Activated CD8-positive, alpha-beta memory T cell treated with anti-CD3 and anti-CD28 coated beads, Interleukin-2, amount 50 U/mL, for 1 hour (primary cell): Measurements from ENCODE around the gene EAF1.
"Not testable (repeated sequence)": the region's sequence is repeated elsewhere in the genome, so short reads cannot be mapped to it uniquely, and the experiment has no call there.

Experiments used
- DNase-seq: peaks from one replicate; pipeline ENCODE4 v3.0.0-alpha.2; 2020; ENCODE audit errors: extremely low read depth

EAF1 gene

DNA sequence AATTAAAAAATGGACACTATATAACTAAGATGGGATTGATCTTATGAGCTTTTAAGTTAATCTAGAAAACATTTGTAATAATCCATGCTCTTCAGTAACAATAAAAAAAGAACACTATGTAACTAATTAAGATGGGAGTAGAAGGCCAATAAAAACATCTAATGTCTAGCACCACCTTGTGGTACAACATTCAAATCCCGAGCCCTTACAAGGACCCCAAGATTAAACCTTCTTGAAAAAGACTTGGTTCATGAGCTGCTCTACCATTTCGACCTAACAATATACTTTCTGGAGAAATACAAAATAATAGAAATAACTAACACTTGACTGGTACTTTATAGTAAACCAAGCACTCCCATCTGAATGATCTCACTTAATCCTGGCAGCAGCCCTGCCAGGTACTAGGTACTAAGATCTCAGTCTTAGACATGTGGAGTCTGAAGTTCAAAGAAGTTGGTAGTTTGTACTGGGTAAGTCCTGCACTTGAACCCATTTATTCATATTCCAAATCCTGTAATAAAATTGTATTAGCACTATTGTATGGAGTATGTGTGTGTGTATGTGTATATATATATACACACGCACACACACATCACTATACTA lies 21.8 kb upstream of the EAF1 start:
- no peak for DNase-seq

DNA sequence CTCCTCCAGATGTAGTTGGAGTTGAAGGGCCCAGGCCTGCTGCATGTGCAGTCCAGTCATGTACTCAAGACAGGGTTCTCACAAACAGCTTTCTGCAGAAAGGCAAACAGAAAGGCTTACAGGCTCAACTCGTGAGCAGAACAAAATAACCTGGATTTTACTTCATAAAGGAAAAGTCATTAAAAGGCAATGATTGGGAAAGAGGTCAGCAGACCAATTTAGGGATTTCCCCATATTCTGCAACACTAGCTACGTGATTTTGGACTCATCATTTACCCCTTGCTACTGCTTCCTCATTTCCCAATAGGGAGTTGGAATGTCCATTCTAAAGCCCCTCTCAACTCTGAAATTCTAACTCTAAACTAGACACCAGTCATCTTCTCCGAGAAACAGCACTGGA lies 18.2 kb upstream of the EAF1 start:
- DNase-seq = no peak

DNA sequence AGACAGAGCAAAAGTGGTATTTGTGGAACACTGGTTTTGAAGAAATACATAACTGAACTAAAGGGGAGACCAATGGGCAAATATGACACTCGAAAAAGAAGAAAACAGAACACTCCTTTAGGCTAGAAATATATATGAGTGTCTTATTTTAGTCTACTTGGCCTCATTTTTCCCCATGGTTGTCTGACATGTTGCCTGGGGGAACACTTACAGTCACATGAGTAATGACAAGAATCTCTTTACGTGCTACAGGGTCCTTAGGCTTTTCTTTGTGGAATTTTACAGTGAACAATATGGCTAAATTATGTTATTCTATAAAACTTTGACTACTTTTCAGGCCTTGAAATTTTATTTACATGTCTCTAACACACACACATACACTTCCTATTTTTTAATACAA lies 17.6 kb upstream of the EAF1 start:
- DNase-seq = no peak

DNA sequence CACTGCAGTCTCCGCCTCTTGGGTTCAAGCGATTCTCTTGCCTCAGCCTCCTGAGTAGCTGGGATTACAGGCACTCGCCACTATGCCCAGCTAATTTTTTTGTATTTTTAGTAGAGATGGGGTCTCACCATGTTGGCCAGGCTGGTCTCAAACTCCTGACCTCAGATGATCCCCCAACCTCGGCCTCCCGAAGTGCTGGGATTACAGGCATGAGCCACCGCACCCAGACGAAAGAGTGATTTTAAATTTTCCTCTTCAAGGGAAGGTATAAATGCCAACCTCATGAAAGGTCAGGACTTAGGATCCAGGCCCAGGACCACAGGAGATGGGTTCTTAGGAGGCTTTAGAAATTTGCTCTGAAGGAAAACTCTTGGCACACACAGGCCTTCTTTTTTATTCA lies 16.4 kb upstream of the EAF1 start:
- DNase-seq = not testable (repeated sequence)

DNA sequence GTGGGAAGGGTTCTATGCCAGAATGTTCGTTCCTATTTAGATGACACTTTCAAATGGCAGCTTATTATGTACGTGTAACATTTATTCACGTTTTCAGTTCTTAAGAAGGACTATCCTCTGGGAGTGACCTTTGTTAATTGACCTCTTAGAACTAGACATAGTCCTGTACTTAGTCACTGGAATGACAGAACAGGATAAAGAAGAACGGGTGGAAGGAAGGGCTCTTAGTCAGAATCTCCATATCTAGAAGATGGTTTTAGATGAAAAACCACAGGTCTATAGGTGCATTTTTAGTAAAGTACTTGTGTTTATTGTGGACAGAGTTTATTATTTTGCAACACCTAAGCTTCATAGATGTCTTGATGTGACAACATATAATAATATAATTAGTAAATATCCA lies 6.5 kb upstream of the EAF1 start:
- no peak for DNase-seq

DNA sequence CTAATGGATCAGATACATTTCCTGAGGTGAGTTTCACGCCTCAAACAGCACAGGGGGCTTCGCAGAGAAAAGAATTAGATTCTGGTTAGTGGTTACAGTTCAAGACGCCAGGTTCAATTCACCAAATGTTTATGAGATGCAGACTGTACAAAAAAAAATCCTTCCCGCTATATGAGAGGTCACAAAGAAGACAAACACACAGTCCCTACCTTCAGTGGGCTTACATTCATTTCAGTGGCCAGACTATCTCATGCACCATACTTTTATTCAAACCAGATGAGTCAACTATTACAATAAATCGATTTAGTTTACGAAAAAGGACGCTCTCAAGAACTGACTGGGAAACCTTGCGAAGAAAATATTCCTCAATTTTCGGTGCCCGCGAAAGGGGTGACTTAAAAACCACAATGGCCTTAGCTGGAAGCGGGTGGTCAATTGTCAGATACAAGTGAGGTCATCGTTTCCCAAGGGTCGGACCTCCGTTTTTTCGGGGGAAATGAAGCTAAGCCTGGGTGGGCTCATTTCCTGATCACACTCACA lies 749 bp upstream of the EAF1 start:
- no peak for DNase-seq

DNA sequence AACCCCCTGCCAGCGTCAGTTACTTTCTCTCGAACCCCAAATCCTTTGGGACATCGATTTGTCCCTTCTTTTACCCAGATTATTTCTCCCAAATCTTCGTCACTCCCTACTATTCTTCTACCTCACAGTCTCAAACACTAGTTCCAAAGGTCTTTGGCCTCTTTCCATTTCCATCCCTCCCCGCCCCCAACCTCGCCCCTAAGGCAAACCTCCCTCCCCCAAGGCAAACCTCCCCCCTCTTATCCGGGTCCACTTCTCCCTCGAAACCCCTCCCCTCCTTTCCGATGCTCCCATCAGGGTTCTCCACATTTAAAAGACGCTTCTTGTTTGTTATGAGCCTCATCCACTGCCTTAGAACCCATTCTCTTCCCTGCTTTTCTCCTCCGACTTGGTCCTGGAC lies 583 bp downstream of the EAF1 start:
- no peak for DNase-seq

DNA sequence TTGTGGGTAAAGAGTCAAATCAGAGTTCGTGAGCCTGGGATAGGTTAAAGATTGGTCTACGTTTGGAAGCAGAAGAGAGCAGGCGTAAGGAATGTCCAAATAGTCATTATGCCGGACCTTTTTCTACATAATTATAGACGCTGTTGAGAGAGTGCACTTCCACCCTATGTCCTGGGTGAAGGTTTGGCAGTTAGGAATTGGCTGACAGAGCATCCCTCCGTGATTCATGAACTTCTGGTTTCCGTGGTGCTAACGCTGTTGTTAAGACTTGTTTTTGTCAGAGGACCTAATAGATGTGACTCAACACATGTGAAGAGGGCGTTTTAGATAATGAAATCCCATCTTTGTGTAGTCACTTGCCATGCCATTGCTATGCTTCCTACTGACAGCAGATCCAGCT lies 1.1 kb downstream of the EAF1 start:
- DNase-seq = no peak

DNA sequence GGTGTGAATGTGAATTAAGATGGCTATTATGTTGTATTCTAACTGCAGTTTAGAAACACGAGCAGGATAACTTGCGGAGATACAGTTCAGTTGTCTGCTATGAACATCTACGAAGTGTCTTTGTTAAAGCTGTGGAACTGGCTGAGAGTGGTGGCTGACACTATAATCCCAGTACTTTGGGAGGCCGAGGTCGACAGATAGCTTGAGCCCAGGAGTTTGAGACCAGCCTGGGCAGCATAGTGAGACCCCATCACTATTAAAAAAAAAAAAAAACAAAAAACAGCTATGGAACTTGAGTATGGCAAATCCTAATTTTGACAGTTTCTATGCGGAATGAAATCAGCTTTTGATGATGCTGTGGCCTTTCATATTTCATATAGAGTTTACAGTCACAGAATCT lies 1.7 kb downstream of the EAF1 start:
- no peak for DNase-seq

DNA sequence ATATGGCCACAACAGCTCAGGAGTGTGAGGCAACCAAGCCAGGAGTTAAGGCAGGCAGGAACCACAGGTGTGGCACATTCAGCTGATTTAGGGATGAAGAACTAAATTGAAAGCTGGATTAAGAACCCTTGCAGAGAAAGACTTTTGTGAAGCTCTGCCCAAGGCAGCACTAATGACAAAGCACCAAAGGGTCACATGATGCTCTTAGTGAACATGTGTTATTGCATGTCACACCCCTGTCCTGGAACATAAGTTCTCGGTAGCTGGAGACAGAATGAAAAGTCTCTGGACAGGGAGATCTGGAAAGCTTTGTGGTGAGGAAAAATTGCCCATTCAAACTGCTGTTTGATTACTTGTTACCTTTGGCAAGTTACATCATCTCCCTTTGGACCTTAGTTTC lies 3.2 kb downstream of the EAF1 start:
- DNase-seq = no peak

DNA sequence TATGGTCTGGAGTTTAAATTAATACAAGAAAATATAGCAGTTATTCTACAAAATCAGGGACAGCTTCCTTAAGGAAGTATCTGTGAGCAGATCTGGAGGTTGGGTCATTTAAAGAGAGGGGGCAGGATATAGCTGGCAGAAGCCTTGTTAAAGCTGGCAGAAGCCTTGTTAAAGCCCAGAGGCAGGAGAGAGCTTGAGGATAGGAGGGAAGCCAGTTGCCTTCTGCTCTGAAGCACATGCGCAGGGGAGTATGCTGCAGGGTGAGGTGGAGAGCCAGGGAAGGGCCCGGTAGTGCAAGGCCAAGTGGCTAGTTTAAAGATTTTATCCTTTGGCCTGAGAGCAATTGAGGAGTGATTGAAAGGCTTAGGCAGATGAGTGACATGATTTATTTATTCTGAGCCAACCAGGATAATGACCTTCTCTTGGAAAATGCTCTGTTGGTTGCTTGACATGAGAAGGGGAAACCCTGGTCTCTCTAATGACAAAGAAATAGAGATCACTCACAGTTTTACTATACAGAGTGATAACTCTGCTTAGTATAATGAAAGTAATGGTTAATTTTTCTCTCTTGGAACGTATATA lies 3.9 kb downstream of the EAF1 start:
- DNase-seq = no peak

DNA sequence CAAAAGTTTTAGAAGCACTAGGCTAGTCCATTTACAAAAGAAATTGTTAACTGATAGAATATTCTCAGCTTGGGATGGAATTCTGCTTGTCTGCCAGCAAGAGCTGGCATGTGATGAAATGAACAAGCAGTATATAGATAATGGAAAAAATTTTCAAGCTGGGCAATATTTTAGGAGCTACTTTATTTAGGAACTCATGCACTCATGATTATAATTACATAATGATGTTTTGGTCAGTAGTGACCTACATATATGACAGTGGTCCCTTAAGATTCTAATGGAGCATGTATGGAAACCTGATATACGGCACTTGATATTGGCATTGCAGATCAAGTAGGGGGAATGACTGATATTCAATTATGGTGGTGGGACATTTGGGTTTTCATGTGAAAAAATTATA lies 6.1 kb downstream of the EAF1 start:
- DNase-seq = no peak

DNA sequence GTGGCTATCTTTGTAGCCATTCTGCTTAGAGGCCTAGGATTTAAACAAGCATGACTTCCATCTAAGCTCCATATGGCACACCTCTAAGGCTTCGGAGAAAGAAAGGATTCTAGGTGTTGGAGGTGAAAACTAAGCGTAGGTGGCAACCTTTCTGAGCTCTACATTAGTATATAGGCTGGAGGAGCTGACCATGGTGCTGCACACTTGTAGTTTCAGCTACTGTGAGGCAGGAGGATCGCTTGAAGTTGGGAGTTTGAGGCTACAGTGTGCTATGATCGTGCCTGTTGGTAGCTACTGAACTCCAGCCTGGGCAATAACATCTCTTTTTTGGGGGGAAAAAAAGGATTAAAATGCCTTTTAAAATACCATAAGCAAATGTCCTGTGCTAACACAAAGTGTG lies 7.4 kb downstream of the EAF1 start:
- DNase-seq = no peak

DNA sequence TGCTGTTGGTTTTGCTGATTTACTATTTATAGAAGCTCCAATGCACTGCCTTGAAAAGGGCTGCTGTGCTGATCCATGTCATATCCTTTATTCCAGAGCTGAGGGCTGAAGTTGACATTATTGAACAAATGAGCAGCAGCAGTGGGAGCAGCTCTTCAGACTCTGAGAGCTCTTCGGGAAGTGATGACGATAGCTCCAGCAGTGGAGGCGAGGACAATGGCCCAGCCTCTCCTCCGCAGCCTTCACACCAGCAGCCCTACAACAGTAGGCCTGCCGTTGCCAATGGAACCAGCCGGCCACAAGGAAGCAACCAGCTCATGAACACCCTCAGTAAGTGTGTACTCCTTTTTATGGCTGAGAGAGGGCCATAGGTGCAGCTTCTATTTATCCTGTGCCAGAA lies 8.8 kb downstream of the EAF1 start:
- no peak for DNase-seq

DNA sequence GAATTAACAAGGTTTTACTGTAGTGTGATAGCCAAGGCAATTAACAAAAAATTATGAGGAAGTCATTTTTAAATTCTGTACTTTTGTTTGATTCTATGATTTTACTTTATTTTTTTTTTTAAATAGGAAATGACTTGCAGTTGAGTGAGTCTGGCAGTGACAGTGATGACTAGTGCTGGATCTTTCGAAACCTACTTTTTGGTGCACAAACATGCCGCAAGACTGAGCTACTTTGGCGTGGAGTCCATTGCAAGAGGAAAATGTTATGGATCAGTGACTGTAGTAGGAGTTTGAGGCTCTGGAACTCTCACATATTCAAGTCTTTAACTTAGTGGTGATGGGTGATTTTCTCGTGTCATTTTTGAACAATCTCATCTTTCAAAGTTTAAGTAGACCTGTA lies 11.6 kb downstream of the EAF1 start:
- DNase-seq = no peak

DNA sequence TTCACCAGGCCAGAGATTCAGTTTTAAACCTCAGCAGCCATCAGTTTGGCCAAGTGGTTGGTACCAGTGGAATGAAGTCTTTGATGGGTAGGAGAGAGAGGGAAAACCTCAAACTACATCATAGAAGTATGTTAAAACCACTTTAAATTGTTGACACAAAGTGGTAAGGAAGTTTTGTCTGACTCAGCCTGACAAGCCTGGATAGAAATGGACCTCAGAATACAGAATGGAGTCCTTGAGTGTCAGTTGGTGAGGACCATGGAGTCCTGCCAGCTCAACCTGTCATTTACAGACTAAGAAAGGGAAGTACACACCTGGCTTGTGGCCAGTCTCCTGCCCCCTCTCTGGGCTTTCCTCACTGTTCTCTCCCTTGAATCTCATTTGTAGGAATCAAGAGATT lies 12.1 kb downstream of the EAF1 start:
- no peak for DNase-seq

DNA sequence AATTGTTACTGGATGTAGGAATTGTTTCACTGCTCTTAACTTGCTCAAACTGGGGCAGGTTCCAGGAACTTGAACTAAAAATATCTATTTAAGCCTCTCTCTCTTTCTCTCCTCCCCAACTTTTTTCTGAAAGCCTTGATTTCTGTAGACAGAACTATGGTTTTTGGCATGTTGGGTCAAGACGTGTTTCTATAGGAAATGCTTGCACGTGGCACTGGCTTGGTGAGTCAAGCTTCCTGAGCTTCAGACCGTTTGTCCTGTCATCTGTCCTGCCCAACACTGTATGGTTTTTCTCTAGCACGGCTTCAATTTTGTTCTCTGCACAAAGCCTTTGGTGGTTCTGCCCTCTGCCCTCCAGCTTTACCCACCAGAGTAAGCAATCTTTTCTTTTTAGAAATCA lies 13.5 kb downstream of the EAF1 start:
- DNase-seq = no peak

DNA sequence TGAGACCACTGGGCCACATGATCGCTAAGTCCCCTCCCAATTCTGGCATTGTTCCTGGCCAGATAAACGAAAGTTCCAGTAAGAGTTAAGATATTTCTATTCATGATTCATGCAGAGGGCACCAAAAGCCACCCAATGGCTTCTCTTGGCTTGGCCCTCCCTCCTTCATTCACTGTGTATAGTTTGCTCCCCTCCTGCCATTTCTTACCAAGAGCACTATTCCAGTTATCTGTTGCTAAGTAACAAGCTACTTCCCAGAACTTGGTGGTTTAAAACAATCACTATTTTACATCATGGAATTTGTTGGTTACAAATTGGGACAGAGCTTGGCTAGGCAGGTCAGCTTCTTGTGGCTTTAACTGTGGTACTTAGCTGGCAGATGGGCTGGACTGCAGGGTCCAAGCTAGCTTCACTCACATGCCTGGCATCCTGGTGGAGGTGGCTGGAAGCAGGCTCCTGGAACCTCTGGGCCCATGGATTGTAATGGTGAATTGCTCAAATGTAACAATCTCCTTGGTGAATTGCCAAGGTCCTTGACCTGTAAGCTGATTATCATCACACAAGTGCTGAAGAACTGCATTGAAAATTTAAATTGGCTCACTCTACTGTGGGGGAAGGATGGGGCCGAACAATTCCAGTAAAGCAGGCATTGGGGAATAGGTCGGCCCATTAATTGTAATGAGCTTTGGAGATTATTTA lies 16.6 kb downstream of the EAF1 start:
- DNase-seq = no peak

DNA sequence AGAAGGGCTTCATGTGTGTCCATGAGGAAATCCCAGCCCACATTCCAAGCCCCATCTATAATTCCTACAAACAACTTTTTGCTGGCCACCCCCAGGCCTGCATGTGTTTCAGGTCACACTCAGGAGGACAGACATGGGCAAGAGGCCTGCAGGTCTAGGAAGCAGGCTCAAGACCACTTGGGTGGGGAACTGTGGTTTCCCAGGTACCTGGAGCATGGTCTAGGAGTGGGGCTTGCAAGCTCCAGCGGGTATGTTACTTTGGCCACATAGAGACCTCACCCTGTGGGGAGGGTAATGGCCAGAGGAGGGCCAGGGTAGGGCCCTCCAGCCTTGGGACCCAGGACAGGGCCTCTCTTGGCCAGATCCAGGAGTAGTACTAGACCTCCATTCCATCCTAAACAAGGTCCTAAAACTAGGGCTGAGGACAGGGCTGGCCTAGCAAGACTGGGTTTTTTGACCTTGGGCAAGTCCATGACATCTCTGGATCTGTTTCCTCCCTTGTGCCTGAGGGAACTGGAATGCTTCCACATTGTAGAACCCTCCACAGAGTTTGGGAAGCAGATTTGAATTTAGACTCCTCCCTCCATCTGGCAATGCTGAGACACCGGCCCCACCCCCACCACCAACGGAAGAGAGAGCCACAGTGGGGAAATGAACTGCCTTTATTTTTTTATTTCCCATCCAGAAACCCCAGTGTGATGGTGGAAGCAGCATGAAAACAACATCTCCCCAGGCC lies 22.3 kb downstream of the EAF1 start:
- DNase-seq = no peak

DNA sequence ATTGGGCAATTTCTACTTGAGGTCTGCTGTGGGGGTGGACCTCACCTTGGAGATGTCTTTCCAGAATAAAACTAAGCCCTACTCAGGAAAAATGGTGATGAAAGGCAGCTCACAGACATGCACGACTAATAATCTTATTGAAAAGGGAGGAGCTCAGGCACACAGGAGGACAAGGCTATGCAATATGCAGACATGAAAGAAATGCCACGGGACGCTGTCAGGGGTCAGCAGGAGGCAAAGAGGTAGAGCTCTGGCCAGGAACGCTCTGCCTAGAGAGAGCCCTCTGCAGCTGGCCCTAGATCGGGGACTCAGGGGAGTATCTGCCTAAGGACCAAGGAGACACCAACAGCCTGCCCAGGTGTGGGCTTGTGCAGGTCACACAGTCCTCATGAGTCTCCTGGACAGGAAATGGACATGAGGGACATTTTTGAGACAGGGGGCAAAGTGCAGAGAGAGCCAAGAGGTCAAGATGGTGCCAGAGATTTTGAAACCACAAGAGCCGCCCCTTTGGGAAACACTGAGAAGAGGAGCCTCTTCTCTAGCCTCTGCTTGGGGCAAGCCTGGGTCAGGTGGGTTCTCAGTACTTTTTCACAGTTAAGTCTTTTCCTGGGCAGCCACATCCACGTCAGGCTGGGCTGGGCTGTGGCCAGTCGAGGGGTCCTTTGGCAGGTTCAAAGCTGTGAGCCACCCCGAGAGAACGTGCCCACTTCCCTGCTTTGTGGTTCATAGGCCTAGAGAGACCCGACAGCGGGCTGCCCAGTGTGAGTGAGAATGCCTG lies 23.2 kb downstream of the EAF1 start:
- no peak for DNase-seq

DNA sequence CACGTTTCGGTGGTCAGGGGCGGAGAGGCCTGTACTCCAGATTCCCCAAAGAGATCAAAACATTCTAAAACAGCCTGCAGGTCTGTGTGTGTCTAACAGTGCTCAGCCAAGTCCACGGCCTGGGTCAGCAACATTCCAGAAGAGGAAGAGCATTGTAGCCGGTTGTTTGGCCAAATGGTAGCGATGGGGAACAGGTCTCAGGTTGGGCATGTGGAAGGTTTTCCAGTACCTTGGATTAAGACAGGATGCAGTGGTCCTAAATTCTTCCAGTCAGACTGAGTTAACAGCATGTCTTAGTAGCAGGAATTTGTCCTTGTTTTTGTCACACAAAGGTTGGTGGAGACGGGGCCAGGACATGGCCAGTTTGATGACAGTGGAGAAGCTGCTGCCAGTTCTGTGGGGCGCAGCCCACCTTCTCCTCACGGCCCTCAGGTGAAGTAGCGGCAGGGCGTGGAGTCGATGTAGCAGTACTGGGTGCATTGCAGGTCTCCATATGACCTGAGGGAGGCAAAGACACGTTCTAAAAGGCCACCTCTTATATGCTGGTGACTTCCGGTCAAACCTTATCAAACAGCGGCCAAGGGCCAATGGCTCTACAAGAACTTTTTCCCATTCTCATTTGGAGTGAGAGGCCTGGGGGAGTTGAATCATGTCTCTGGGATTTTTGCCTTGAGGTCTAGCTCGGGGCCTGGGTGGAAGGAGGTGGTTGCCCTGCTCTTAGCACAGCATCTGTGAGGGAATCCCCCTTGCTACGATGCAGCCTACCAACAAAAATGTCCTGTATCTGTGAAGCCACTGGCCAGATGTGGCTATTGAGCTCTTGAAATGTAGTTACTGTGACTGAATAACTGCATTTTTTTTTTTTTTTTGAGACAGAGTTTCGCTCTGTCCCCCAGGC lies 24.1 kb downstream of the EAF1 start:
- no peak for DNase-seq
